ENCODE results near the gene MPPED2.

Gene MPPED2

GRCh38 chr11:30481796-30482195 lies 104.4 kb downstream of the MPPED2 start:
- no peak for DNase-seq

GRCh38 chr11:30481330-30481729 lies 104.8 kb downstream of the MPPED2 start:
- no peak for DNase-seq

GRCh38 chr11:30479899-30480298 lies 106.3 kb downstream of the MPPED2 start:
- no peak for DNase-seq

GRCh38 chr11:30478923-30479322 lies 107.2 kb downstream of the MPPED2 start:
- DNase-seq: no peak

- no peak for DNase-seq
Observed at GRCh38 chr11:30477061-30477460, 109.1 kb downstream of the MPPED2 start.

GRCh38 chr11:30474151-30474954 lies 111.8 kb downstream of the MPPED2 start:
- DNase-seq: no peak

- no peak for DNase-seq
Observed at GRCh38 chr11:30471244-30471643, 114.9 kb downstream of the MPPED2 start.

GRCh38 chr11:30468881-30469280 lies 117.3 kb downstream of the MPPED2 start:
- DNase-seq: no peak

- DNase-seq: no peak
Observed at GRCh38 chr11:30467176-30467575, 119.0 kb downstream of the MPPED2 start.

- DNase-seq: no peak
Observed at GRCh38 chr11:30465623-30466022, 120.5 kb downstream of the MPPED2 start.

- DNase-seq: no peak
Observed at GRCh38 chr11:30465192-30465591, 121.0 kb downstream of the MPPED2 start.

GRCh38 chr11:30463266-30463665 lies 122.9 kb downstream of the MPPED2 start:
- DNase-seq: no peak

GRCh38 chr11:30462421-30462820 lies 123.7 kb downstream of the MPPED2 start:
- no peak for DNase-seq

GRCh38 chr11:30459821-30460220 lies 126.3 kb downstream of the MPPED2 start:
- no peak for DNase-seq

GRCh38 chr11:30459306-30459705 lies 126.8 kb downstream of the MPPED2 start:
- no peak for DNase-seq

- DNase-seq: no peak
Observed at GRCh38 chr11:30458541-30458940, 127.6 kb downstream of the MPPED2 start.

- no peak for DNase-seq
Observed at GRCh38 chr11:30457087-30457486, 129.1 kb downstream of the MPPED2 start.

GRCh38 chr11:30455025-30455424 lies 131.1 kb downstream of the MPPED2 start:
- no peak for DNase-seq

GRCh38 chr11:30454541-30454940 lies 131.6 kb downstream of the MPPED2 start:
- DNase-seq: no peak

GRCh38 chr11:30454111-30454510 lies 132.0 kb downstream of the MPPED2 start:
- no peak for DNase-seq

GRCh38 chr11:30453705-30454104 lies 132.4 kb downstream of the MPPED2 start:
- DNase-seq: no peak

- no peak for DNase-seq
Observed at GRCh38 chr11:30452842-30453241, 133.3 kb downstream of the MPPED2 start.

GRCh38 chr11:30452114-30452513 lies 134.0 kb downstream of the MPPED2 start:
- DNase-seq: no peak

GRCh38 chr11:30451626-30452025 lies 134.5 kb downstream of the MPPED2 start:
- DNase-seq: no peak

- no peak for DNase-seq
Observed at GRCh38 chr11:30451167-30451566, 135.0 kb downstream of the MPPED2 start.

Data from activated naive CD4-positive, alpha-beta T cell treated with Interleukin-2 at 50 U/mL for 16 hours (primary cell).